Stomach (tissue), 4 donors: Measurements from ENCODE around the gene ELAPOR2.

Source experiments
- EP300 ChIP-seq: sonication (generic); formaldehyde crosslinking; IDR thresholded peaks from one replicate; pipeline ENCODE4 v1.6.1; 2017; ENCODE audit warnings: antibody characterized with exemption
- POLR2A ChIP-seq, 4 donors: fragments of 450-650 bp; IDR thresholded peaks; one replicate each; pipeline ENCODE4 v1.6.1; 2016; ENCODE audit warnings: antibody characterized with exemption in 4 of 4, control low read depth in 2 of 4, mild to moderate bottlenecking in 1 of 4, moderate library complexity in 1 of 4
- POLR2AphosphoS5 ChIP-seq, 3 donors: sonication (generic); formaldehyde crosslinking; IDR thresholded peaks; one replicate each; pipeline ENCODE4 v1.6.1; 2016; ENCODE audit warnings: antibody characterized with exemption in 3 of 3
- TF ChIP-seq, protein P1 (sequence below), 7 experiments: fragments of 450-650 bp in 4 of 7; fragments of 200-600 bp in 3 of 7; sonication (generic) in 3 of 7; IDR thresholded peaks; one replicate each; pipeline ENCODE4 v1.5.1; 2016 to 2019; ENCODE audit warnings: antibody characterized with exemption in 7 of 7, control low read depth in 2 of 7, mild to moderate bottlenecking in 1 of 7

DNA sequence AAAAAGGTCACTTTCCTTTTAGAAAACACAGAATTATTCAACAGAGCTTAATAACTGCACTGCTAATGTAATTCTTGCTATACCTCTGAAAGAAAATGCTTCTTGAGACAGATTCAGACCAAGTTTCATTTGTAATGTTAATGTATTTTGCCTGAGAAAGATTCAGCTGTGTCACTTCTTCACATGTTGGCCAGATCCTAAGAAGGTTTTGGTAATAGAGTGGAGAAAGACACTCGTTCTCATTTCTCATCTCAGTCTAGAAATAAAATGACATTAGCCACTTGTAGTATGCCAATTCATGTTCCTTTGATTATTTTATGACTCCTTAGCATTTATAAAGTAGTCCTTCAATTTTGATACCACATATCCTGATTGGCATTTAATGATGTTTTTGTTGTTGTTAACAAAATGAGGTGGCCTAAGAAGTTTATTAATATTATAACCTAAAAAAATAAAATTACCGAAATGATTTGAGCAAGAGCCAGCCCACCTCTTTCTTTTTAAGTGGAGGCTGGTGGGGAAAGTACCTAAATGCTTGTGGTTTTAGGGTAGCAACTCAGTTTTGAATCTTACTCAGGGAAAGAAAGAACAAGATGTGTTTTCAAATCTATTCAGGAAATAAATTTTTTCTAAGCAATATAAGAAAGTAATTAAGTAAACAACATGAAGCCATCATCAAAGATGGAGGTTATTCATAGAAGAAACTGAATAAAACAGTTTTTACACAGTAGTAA lies 16.4 kb upstream of the ELAPOR2 start:
- TF ChIP-seq, protein P1, sequence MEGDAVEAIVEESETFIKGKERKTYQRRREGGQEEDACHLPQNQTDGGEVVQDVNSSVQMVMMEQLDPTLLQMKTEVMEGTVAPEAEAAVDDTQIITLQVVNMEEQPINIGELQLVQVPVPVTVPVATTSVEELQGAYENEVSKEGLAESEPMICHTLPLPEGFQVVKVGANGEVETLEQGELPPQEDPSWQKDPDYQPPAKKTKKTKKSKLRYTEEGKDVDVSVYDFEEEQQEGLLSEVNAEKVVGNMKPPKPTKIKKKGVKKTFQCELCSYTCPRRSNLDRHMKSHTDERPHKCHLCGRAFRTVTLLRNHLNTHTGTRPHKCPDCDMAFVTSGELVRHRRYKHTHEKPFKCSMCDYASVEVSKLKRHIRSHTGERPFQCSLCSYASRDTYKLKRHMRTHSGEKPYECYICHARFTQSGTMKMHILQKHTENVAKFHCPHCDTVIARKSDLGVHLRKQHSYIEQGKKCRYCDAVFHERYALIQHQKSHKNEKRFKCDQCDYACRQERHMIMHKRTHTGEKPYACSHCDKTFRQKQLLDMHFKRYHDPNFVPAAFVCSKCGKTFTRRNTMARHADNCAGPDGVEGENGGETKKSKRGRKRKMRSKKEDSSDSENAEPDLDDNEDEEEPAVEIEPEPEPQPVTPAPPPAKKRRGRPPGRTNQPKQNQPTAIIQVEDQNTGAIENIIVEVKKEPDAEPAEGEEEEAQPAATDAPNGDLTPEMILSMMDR (IDR thresholded peaks at IDR 0.05) = no peak
- no peak for TF ChIP-seq POLR2A (IDR thresholded peaks at IDR 0.05)
- TF ChIP-seq POLR2AphosphoS5 (IDR thresholded peaks at IDR 0.05) = no peak
- no peak for TF ChIP-seq EP300
